AML-193 (cell line): ENCODE measurements around the gene SLC39A7.
A peak's percentile ranks its signal among the peaks of the same experiment; 100 is the strongest.

Experiments used
- DNase-seq, 2 experiments: peaks; one replicate each; lab custom pipeline; 2025; lab: John Stamatoyannopoulos, UW

Gene SLC39A7

GRCh38 chr6:33200219-33201146, at the start of gene SLC39A7, which contains the start of gene RXRB:
TSS of gene SLC39A7 (plus strand) at chr6:33200867. CDS start at chr6:33201246, 379 bp downstream.
TSS of gene RXRB (minus strand) at chr6:33200665. CDS start at chr6:33200476, 189 bp downstream.
- peak; percentile 99 for DNase-seq

- no peak for DNase-seq
Measured at GRCh38 chr6:33151050-33151449, 49.6 kb upstream of the SLC39A7 start.

GRCh38 chr6:33154349-33154748, 46.3 kb upstream of the SLC39A7 start:
- DNase-seq: no peak

- DNase-seq: no peak
Measured at GRCh38 chr6:33156561-33156960, 44.1 kb upstream of the SLC39A7 start.

GRCh38 chr6:33156964-33157363, 43.7 kb upstream of the SLC39A7 start:
- DNase-seq: no peak

GRCh38 chr6:33160096-33160495, 40.6 kb upstream of the SLC39A7 start:
- no peak for DNase-seq

- DNase-seq: peak; percentile 62 to 70
Measured at GRCh38 chr6:33160728-33161344, 39.8 kb upstream of the SLC39A7 start.

GRCh38 chr6:33161354-33162331, 39.0 kb upstream of the SLC39A7 start:
- peak; percentile 78 to 82 for DNase-seq

- no peak for DNase-seq
Measured at GRCh38 chr6:33163540-33163939, 37.1 kb upstream of the SLC39A7 start.

- DNase-seq: no peak
Measured at GRCh38 chr6:33164176-33164575, 36.5 kb upstream of the SLC39A7 start.

- DNase-seq: no peak
Measured at GRCh38 chr6:33164665-33165373, 35.8 kb upstream of the SLC39A7 start.

GRCh38 chr6:33165581-33166258, 34.9 kb upstream of the SLC39A7 start:
- no peak for DNase-seq

GRCh38 chr6:33166363-33166762, 34.3 kb upstream of the SLC39A7 start:
- no peak for DNase-seq

- no peak for DNase-seq
Measured at GRCh38 chr6:33166811-33167210, 33.9 kb upstream of the SLC39A7 start.

- no peak for DNase-seq
Measured at GRCh38 chr6:33167374-33168283, 33.0 kb upstream of the SLC39A7 start.

- no peak for DNase-seq
Measured at GRCh38 chr6:33168284-33168601, 32.4 kb upstream of the SLC39A7 start.

GRCh38 chr6:33168639-33169038, 32.0 kb upstream of the SLC39A7 start:
- no peak for DNase-seq

- peak in 1 of 2 experiments; percentile 12 for DNase-seq
Measured at GRCh38 chr6:33169291-33170175, 31.1 kb upstream of the SLC39A7 start.
